ENCODE measurements around the gene DPP7. TPM values are rescaled to one million over a fixed set of nuclear protein-coding genes. Genes with fewer than 3 reads are reported as not detected.
"Not testable (repeated sequence)": the region's sequence is repeated elsewhere in the genome, so short reads cannot be mapped to it uniquely, and the experiment has no call there.

The DPP7 gene
- polyA plus RNA-seq, 1 of the 3 experiments (the other 2 are of a cell fraction): 127 TPM

DNA sequence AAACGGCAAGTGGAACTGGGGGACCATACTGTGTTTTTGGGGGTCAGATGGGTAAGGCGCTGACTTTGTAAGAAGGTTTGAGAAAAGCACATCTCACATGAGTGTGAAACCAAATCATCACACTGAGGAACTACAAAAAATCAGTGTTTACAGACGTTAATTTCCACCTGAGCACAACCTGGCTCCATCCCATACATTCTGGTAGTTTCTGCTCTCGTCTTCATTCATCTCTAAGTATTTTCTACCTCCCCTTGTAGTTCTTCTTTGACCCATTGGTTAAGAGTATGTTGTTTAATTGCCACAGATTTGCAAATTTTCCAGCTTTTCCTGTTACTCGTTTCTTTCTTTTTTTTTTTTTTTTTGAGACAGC is 8.9 kb upstream of the DPP7 start:
- no peak overlapping the region for H3K27ac ChIP-seq (ENCODE audit: low read depth in 2 of 2, low read length in 1 of 2)
- H3K4me1 ChIP-seq (ENCODE audit: control insufficient read depth in 1 of 2, insufficient read depth in 2 of 2, low read depth in 1 of 2, low read length in 1 of 2): peaks cover 3 to 13% of the 10 kb centered on the region in 2 experiments; a peak in 3 of 4 replicates
- ChIA-PET CTCF (interaction anchor here (0.9 to 3.0 kb wide), 5 partner anchors 12 to 113 kb away, joined by 4 to 19 read pairs (median 5); partner anchors contain the start of genes ANAPC2, RNF224 and SSNA1), POLR2A (no interaction called here)
- H3F3A ChIP-seq (replicated peaks; ENCODE audit: insufficient read depth): peaks cover 7% of the 10 kb centered on the region
- TF ChIP-seq TEAD4 (IDR thresholded peaks at IDR 0.05; ENCODE audit: borderline replicate concordance, insufficient read depth) (no peak), YY1 (IDR thresholded peaks at IDR 0.05; ENCODE audit: low read depth) (no peak), REST (IDR thresholded peaks at IDR 0.05; ENCODE audit: low read depth, low read length) (no peak), NRF1 (IDR thresholded peaks at IDR 0.05; ENCODE audit: low read depth, low read length) (no peak), RCOR1 (IDR thresholded peaks at IDR 0.05; ENCODE audit: low read length) (no peak), SIN3A (IDR thresholded peaks at IDR 0.05; ENCODE audit: borderline replicate concordance, low read depth, low read length) (no peak), CHD2 (IDR thresholded peaks at IDR 0.05; ENCODE audit: low read length, partially characterized antibody) (no peak), MEF2A (IDR thresholded peaks at IDR 0.05; ENCODE audit: borderline replicate concordance, low read depth) (no peak), NFIC (IDR thresholded peaks at IDR 0.05; ENCODE audit: borderline replicate concordance) (no peak), FOSL2 (IDR thresholded peaks at IDR 0.05; ENCODE audit: borderline replicate concordance, low read depth) (no peak), PBX3 (IDR thresholded peaks at IDR 0.05) (no peak), CTCF (IDR thresholded peaks at IDR 0.05) (no peak), MAX (IDR thresholded peaks at IDR 0.05; ENCODE audit: low read depth) (no peak), SMC3 (IDR thresholded peaks at IDR 0.05; ENCODE audit: low read depth, low read length) (no peak), ELF1 (IDR thresholded peaks at IDR 0.05) (no peak), FOXM1 (IDR thresholded peaks at IDR 0.05; ENCODE audit: low read depth) (no peak), EP300 (IDR thresholded peaks at IDR 0.05; ENCODE audit: borderline replicate concordance in 1 of 2, low read depth in 1 of 2, low read length in 1 of 2) (no peak), JUND (IDR thresholded peaks at IDR 0.05) (no peak), RXRA (IDR thresholded peaks at IDR 0.05; ENCODE audit: borderline replicate concordance, low read depth) (no peak)
- TF ChIP-seq, protein P1, sequence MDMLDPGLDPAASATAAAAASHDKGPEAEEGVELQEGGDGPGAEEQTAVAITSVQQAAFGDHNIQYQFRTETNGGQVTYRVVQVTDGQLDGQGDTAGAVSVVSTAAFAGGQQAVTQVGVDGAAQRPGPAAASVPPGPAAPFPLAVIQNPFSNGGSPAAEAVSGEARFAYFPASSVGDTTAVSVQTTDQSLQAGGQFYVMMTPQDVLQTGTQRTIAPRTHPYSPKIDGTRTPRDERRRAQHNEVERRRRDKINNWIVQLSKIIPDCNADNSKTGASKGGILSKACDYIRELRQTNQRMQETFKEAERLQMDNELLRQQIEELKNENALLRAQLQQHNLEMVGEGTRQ (IDR thresholded peaks at IDR 0.05; ENCODE audit: borderline replicate concordance, low read depth, low read length): no peak
- H3K9ac ChIP-seq: no peak overlapping the region
- H3K36me3 ChIP-seq (replicated peaks in 1 of 2; ENCODE audit: control insufficient read depth in 1 of 2, insufficient read depth in 2 of 2, low read length in 1 of 2): no peaks in the 10 kb centered on the region
- no peak for DNase-seq
- H2AFZ ChIP-seq (ENCODE audit: low read depth): no peak overlapping the region
- H4K20me1 ChIP-seq (ENCODE audit: insufficient read depth): no peaks in the 10 kb centered on the region
- 84% methylated on average over 5 of the region's 5 CpGs for WGBS (ENCODE audit: low lambda C conversion rate)
- H3K4me3 ChIP-seq (ENCODE audit: low read depth in 2 of 2, low read length in 1 of 2): no peak overlapping the region
- H3K79me2 ChIP-seq (ENCODE audit: insufficient read depth): peaks cover 45% of the 10 kb centered on the region
- no peaks in the 10 kb centered on the region for H3K9me2 ChIP-seq
- no peak overlapping the region for H3K4me2 ChIP-seq
- H3K9me3 ChIP-seq: no peaks in the 10 kb centered on the region
- H3K27me3 ChIP-seq (ENCODE audit: insufficient read depth): no peaks in the 10 kb centered on the region

DNA sequence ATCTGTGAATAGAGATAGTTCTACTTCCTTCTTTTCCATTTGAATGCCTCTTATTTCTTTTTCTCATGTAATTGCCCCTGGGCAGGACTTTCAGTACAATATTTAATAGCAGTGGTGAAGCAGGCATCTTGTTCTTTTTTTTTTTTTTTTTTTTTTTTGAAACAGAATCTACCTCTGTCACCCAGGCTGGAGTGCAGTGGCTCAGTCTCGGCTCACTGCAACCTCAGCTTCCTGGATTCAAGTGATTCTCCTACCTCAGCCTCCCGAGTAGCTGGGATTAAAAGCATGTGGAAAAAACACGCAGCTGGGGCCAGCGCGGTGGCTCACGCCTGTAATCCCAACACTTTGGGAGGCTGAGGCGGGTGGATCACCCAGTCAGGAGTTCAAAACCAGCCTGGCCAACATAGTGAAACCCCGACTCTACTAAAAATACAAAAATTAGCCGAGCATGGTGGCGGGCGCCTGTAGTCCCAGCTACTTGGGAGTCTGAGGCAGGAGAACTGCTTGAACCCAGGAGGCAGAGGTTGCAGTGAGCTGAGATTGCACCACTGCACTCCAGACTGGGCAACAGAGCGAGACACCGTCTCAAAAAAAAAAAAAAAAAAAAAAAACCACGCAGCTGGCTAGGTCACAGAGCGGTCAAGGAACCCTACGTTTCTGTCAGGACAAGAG is 8.4 kb upstream of the DPP7 start:
- H3K79me2 ChIP-seq (ENCODE audit: insufficient read depth): peaks cover 39% of the 10 kb centered on the region
- ChIA-PET POLR2A (interaction anchor here (0.7 kb wide), 1 partner anchor 70 kb away, joined by 3 read pairs; no protein-coding TSS in a partner anchor), CTCF (interaction anchor here (0.9 to 3.0 kb wide), 6 partner anchors 12 to 113 kb away, joined by 3 to 19 read pairs (median 4); partner anchors contain the start of genes ANAPC2, RNF224 and SSNA1)
- H3K4me2 ChIP-seq; H3K4me1 ChIP-seq (ENCODE audit: control insufficient read depth in 1 of 2, insufficient read depth in 2 of 2, low read depth in 1 of 2, low read length in 1 of 2); H3F3A ChIP-seq (replicated peaks; ENCODE audit: insufficient read depth); DNase-seq; H3K36me3 ChIP-seq (replicated peaks in 1 of 2; ENCODE audit: control insufficient read depth in 1 of 2, insufficient read depth in 2 of 2, low read length in 1 of 2); H3K4me3 ChIP-seq (ENCODE audit: low read depth in 2 of 2, low read length in 1 of 2); H3K9me3 ChIP-seq; H3K27me3 ChIP-seq (ENCODE audit: insufficient read depth); H4K20me1 ChIP-seq (ENCODE audit: insufficient read depth); H3K27ac ChIP-seq (ENCODE audit: low read depth in 2 of 2, low read length in 1 of 2); H2AFZ ChIP-seq (ENCODE audit: low read depth); H3K9me2 ChIP-seq; H3K9ac ChIP-seq: not testable (repeated sequence)
- WGBS (ENCODE audit: low lambda C conversion rate): 92% methylated on average over 16 of the region's 16 CpGs

All from SK-N-SH (cell line).